GM19043 (cell line): ENCODE data around the gene KRT83.
A peak's percentile ranks its signal among the peaks of the same experiment; 100 is the strongest.

Source experiments
- ATAC-seq: cut with Tn5 transposase; IDR thresholded peaks from one replicate; pipeline ENCODE4 v1.9.1; 2021; ENCODE audit warnings: low read depth; ENCODE audit not compliant: unreplicated experiment

Gene KRT83

GRCh38 chr12:52320784-52321400 is at the start of gene KRT83:
Gene KRT83, minus strand, starts transcription at chr12:52321398. Its CDS starts 63 bp downstream, at chr12:52321335.
- no peak for ATAC-seq

- ATAC-seq: no peak
These were observed 48.6 kb upstream of the KRT83 start for GRCh38 chr12:52369809-52370208.

GRCh38 chr12:52369211-52369610 is 48.0 kb upstream of the KRT83 start:
- ATAC-seq: no peak

GRCh38 chr12:52368508-52368907 is 47.3 kb upstream of the KRT83 start:
- ATAC-seq: no peak

GRCh38 chr12:52367876-52368275 is 46.7 kb upstream of the KRT83 start:
- ATAC-seq: no peak

- ATAC-seq: no peak
These were observed 45.7 kb upstream of the KRT83 start, which contains the start of gene KRT85 for GRCh38 chr12:52366738-52367485. Gene KRT85, minus strand, starts transcription at chr12:52367481. Its CDS starts 76 bp downstream, at chr12:52367405.

- no peak for ATAC-seq
These were observed 43.8 kb upstream of the KRT83 start for GRCh38 chr12:52364901-52365489.

GRCh38 chr12:52364061-52364460 is 42.9 kb upstream of the KRT83 start:
- ATAC-seq: no peak

- no peak for ATAC-seq
These were observed 42.0 kb upstream of the KRT83 start for GRCh38 chr12:52363111-52363679.

GRCh38 chr12:52362118-52362726 is 41.0 kb upstream of the KRT83 start:
- ATAC-seq: no peak

- ATAC-seq: no peak
These were observed 40.4 kb upstream of the KRT83 start for GRCh38 chr12:52361553-52361952.

GRCh38 chr12:52360663-52361271 is 39.6 kb upstream of the KRT83 start:
- no peak for ATAC-seq

- ATAC-seq: no peak
These were observed 39.0 kb upstream of the KRT83 start for GRCh38 chr12:52360106-52360662.

- no peak for ATAC-seq
These were observed 38.4 kb upstream of the KRT83 start for GRCh38 chr12:52359621-52360061.

- peak; percentile 83 for ATAC-seq
These were observed 37.6 kb upstream of the KRT83 start for GRCh38 chr12:52358575-52359350.

GRCh38 chr12:52356762-52357580 is 35.8 kb upstream of the KRT83 start:
- no peak for ATAC-seq

- no peak for ATAC-seq
These were observed 35.0 kb upstream of the KRT83 start for GRCh38 chr12:52356031-52356761.

- no peak for ATAC-seq
These were observed 34.0 kb upstream of the KRT83 start for GRCh38 chr12:52355176-52355575.
